Suppressor macrophage treated with lipopolysaccharide for 4 hours (primary cell): ENCODE results near the gene HOPX.
"Not testable (repeated sequence)": the region's sequence is repeated elsewhere in the genome, so short reads cannot be mapped to it uniquely, and the experiment has no call there.

ENCODE experiments used
- DNase-seq: peaks from one replicate; pipeline ENCODE4 v3.0.0-alpha.2; 2020

HOPX gene, protein sequence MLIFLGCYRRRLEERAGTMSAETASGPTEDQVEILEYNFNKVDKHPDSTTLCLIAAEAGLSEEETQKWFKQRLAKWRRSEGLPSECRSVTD

DNA sequence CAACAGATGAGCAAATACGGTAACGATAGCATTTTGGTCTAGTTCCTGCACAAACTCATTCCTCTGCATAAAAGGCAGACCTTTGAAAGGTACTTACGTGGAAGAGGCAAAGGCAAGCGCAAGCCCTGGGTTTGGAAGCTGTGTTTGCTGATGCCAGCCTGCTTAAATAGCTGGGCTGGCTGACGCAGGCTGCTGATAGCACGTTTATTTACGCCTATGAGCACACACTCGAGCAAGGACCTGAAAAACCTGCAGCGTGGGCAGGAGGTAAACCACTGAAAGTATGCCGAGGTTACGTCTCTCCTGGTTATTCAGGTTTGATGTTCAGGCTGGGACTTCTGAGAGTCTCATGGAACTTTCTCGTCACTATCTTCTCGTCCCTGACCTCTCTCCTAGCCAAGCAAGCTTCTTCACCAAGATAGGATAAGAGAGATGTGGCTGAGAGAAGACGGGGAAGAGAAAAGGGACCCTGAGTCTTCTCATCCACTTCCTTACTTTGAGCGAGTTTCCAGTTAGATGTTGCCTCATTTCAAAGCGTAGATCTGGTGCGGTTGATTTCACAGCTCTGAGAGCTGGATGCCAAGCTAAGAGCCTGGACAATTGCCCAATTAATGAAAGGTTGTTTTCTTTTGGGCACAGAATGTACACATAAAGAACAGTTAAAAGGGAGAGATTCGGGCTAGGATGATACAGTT is at the start of gene HOPX:
HOPX (minus strand) TSS at position 139 of the 695 bp plus-strand sequence. CDS start 23,480 bp downstream, outside the sequence.
- peak; percentile 38 for DNase-seq

DNA sequence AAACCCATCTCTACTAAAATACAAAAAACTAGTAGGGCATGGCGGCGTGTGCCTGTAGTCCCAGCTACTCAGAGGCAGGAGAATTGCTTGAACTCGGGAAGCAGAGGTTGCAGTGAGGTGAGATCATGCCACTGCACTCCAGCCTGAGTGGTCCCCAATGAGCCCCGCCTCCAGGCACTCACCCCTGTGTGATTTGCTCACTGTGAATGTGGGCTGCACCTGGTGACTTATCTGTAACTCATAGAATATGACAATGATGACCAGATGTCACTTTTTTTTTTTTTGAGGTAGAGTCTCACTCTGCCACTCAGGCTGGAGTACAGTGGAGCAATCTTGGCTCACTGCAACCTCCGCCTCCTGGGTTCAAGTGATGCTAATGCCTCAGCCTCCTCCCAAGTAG is 49.0 kb upstream of the HOPX start:
- DNase-seq = no peak

DNA sequence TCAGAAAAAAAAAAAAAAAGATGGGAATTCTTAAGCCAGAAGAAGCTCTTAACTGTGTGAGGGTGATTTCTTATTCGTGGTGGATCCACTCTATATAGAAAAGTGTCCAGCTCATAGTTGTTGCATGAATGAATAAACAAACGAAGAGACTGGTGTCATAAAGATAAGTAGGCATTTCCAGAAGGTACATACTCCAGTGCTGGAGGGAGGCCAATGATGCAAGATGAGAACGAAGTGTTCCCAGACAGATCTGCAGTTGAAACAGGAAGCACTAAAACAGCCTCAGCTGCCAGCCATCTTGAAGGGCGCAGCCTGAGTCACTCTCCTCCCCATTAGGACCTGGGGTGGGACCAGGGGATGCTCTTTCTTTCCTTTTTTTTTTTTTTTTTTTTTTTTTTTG is 47.4 kb upstream of the HOPX start:
- DNase-seq = peak; percentile 46

DNA sequence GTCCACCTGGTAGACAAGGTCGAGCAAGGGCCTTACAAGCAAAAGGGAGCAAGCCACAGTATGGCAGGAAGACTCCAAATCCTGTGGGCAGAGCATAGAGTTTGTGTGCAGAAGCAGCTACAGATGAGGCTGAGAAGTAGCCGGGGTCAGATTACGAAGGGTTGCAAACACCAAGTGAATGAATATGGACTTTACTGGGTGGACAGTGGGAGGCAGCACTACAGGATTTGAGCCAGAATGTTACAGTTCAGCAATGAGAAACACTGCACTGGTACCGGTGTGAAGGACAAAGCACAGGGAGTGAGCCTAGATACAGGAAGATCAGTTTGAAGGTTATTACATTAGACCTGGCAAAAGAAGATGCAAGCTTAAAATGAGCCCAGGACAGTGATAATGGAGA is 46.1 kb upstream of the HOPX start:
- DNase-seq = no peak

DNA sequence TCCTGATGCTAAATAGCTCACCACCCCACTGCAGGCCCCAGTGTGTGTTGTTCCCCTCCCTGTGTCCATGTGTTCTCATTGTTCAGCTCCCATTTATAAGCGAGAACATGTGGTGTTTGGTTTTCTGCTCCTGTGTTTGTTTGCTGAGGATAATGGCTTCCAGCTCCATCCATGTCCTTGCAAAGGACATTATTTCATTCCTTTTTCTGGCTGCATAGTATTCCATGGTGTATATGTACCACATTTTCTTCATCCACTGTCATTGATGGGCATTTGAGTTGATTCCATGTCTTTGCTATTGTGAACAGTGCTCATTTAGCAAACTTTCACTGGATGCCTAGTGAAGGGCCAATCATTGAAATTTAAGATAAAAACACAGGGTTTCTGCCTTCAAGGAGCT is 45.5 kb upstream of the HOPX start:
- not testable (repeated sequence) for DNase-seq

DNA sequence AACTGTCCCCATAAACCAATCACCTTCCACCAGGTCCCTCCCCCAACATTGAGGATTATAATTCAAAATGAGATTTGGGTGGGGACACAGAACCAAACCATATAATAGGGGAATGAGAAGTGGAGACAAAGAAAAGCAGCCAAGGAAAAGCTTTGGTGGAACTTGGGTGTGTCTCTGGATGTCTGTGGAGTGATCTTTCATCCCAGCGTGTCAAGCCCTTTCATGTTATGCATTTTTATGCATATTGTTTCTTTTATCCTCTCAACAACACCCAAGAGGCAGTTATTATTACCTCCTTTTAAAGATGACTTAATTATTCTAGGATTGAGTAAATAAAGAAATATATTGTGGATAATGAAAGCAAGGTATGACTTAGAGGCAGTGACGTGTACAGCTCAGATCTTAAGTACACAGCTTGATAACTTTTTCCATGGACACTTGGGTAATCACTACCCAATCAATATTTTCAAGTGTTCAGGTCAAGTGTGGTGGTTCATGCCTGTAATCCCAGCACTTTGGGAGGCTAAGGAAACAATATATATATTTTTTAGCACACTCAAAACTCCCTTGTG is 42.6 kb upstream of the HOPX start:
- no peak for DNase-seq

DNA sequence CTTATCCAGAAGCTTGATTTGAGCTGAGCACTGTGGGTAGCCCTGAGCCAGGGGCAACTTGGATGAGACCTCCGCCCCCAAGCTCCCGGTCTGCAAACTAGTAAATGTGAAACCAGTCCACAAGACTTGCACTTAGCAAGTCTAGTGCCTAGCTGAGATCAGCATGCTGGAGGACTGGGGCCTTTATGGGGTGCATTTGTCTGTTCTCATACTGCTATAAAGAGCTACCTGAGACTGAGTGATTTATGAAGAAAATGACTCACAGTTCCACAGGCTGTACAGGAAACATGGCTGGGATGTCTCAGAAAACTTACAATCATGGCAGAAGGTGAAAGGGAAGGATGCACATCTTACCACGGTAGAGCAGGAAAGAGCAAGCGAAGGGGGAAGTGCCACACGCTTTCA is 42.1 kb upstream of the HOPX start:
- DNase-seq = no peak

DNA sequence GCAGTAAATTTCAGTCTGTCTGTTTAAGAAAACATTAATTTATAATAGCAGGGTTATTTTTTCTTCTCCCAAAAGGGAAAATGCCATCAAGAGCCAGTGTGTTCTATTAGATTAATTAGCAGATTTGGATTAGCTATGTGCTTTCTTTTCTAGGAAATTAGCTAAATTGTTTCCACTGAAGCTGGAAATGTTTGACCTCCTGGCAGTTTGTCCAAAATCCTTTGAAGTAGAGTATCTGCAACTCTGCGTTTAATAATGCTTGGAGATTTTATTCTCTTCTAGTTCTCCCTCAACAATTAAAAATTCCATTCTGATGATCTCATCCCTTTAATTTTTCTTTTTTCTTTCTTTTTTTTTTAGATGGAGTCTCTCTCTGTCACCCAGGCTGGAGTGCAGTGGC is 27.1 kb upstream of the HOPX start:
- DNase-seq = no peak

DNA sequence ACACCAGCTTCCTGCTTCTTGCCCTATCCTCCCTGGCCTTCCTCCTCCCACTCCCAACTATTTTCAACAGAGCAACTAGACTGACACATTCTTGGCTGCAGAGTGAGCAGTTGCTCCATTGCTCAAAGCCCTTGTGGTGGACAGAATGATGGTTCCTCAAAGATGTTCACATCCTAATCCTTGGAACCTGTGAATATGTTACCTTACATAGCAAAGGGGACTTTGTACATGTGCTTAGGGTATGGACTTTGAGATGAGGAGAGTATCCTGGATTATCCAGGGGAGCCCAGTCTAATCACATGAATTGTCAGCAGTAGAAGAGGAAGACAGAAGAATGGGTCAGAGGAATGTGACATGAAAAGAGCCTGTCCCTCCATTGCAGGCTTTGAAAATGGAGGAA is 24.9 kb upstream of the HOPX start:
- DNase-seq = peak; percentile 22

DNA sequence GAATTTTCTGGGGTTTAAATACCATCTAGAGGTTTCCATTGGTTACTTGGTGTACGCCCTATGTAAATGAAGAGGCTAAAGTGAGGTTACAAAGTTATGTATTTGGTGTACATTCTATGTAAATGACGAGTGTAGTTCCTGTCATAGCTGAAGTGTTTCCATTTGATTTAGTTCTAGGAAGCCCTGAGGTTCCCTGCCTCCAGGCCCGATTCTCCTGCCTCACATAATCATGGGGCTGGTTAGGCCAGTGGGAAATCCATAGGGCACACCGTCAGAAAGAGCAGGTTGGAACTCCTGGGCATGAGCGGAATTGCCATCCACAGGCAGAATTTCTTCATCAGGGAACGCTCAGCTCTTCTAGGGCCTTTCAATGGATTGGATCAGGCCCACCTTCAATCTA is 24.2 kb upstream of the HOPX start:
- DNase-seq = no peak

DNA sequence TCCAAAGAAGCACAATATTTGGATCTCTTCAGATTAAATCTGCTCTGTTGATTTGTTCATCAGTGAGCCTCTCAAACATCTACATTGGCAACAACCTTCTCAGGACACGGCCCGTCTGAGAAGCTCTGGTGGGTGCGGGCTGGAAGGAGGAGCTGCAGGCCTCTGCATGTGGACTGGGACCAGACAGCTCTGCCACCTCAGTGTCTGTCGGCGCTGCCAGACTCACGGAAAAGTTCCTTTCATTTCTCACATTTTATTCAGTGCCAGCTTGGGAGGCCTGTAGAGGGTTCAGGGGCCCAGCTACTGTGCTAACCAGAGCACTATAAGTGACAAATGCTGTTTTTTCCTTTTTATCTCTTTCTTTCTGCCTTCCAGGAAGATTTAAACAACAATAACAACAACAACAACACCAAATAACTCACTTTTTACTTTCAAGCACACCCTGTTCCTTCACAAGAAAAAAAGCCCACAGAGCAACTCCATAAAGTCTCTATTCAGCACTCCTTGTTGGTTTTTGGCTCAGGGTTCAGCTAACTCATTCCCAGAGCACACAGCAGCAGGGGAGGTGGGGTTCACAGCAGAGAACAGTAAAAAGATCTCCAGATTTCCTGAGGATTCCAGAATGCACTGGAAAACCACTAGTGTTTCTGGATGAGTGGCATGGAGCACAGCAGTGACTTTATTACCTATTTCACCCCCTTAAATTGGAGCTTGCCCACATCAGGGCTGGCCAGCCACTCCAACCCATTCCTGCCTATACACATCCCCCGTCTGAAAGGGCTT is 23.2 kb upstream of the HOPX start:
- no peak for DNase-seq

DNA sequence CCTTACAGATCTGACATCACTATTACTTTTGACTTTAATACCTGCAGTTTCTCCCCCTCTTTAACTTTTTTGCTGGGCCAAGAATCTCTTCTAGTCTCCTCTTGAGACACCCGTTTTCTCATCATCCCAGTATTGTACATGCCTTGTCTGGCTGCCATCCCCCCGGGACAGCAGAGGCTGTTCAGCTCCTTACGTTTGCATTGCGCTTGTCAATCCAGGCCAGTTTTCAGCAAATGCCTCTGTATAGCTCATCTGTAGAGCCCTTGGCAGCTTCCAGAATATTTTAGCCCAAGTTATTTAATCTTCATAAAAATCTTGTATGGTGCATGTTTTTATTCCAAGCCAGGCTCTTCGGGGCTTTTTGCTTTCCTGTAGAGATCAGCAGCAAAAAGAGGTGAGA is 22.3 kb upstream of the HOPX start:
- DNase-seq = no peak

DNA sequence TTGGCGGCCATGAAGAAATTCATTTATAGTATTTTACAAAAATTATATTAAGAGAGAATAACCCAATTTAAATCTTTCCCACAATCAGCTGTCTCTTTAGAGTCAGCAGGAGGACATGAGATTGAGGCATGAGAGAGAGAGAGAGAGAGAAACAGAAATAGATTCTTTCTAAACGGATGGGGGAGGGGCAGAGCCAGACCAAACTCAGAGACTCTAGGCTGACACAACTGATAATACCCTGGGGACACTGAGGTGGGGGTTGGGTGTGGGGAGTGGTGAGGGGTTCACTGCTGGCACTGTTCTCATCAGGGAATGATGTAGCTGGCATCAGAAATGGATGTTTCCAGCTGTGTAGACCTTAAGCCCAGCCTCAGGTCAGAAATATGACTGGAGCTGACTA is 20.5 kb upstream of the HOPX start:
- DNase-seq = no peak

DNA sequence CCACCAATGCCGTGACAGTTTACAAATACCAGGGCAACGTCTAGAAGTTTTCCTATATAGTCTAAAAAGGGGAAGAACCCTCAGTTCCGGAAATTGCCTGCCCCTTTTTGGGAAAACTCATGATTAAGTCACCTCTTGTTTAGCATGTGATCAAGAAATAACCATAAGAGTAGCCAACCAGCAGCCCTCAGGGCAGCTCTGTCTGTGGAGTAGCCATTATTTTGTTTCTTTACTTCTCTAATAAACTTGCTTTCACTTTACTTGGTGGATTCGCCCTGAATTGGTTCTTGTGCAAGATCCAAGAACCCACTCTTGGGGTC is 20.0 kb upstream of the HOPX start:
- DNase-seq = peak; percentile 23

DNA sequence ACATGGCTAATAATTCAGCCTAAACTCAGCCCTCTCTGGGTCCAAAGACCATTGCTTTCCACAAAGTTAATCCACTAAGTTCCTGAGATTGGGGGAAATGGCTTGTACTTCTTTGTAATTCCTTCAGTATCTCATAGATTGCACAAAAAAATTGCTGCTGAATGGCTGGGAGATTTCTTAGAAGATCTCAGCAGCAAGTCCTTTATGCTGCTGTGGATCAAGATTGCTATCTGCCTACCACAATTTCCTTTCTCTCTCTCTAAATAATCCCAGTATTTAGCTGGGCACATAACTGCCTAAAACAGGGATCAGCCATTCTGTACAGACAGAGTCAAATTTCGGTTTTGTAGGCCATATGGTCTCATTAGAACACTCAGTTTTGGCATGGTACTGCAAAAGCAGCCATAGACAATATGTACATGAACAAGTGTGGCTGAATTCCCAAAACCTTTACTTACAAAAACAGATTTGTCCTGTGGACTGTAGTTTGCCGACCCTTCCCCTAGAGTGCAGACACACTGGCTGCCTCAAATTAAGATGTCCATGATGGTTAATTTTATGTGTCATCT is 18.5 kb upstream of the HOPX start:
- DNase-seq = no peak

DNA sequence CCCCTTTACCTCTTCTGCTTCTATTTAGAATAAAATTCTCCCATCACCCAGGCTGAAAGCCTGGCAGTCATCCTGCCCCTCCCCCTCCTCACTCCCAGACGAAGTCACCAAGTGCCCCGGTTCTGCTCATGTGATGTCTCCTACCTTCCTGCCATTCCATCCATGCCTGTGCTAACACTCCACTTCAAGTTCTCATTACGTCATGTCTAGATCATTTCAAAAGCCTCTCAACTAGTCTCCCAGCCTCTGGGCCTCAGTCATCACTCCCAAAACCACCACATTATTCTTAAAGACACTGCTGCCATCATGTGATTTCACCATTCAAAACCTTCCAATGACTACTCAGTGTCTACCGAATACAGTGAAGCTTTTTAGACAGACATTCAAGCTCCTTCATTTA is 17.2 kb upstream of the HOPX start:
- DNase-seq = no peak

DNA sequence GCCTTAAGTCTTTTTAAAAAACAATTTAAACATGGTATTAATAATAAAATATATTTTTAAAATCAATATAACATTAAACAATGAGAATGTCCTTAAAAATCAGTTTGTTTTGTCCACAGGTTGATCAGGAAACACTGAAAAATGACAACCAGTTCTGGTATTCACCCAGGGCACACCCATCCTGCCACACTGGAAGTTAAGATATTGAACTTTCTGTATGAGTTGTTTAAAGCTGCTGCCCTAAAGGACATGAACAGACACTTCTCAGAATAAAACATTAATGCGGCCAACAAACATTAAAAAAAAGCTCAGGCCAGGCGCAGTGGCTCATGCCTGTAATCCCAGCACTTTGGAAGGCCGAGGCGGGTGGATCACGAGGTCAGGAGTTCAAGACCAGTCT is 15.0 kb upstream of the HOPX start:
- no peak for DNase-seq

DNA sequence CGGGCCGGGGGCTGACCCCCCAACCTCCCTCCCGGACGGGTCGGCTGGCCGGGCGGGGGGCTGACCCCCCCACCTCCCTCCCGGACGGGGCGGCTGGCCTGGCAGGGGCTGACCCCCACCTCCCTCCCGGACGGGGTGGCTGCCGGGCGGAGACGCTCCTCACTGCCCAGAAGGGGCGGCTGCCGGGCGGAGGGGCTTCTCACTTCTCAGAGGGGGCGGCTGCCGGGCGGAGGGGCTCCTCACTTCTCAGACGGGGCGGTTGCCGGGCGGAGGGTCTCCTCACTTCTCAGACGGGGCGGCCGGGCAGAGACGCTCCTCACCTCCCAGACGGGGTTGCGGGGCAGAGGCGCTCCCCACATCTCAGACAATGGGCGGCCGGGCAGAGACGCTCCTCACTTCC is 12.4 kb upstream of the HOPX start:
- DNase-seq = not testable (repeated sequence)

DNA sequence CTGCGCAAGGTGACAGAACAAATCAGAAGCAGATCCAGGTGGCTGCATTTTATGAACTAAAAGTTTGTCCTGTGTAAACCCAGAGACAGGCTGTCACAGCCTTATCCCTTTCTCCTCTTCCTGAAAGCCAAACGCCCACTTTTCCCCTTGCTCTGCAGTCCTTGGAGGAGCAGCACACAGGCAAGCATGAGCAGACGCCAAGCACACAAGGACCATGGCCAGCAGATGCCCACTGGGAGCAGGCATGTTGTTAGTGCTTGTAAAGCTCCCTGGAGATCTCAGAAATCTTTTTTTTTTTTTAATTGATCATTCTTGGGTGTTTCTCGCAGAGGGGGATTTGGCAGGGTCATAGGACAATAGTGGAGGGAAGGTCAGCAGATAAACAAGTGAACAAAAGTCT is 11.5 kb upstream of the HOPX start:
- DNase-seq = no peak

DNA sequence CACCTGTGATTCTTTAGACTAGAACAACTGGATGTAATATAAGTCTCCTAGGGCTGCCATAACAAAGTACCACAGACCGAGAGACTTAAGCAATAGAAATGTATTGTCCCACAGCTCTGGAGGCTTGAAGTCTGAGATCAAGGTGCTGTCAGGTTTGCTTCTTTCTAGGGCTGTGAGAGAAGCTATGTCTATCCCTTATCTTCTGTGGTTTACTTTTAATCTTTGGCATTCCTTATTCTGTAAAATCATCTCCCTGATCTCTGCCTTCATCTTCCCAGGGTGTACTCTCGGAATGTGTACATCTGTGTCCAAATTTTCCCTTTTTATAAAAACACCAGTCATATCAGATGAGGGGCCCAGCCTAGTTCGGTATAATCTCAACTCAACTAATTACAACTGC is 10.3 kb upstream of the HOPX start:
- DNase-seq = no peak

DNA sequence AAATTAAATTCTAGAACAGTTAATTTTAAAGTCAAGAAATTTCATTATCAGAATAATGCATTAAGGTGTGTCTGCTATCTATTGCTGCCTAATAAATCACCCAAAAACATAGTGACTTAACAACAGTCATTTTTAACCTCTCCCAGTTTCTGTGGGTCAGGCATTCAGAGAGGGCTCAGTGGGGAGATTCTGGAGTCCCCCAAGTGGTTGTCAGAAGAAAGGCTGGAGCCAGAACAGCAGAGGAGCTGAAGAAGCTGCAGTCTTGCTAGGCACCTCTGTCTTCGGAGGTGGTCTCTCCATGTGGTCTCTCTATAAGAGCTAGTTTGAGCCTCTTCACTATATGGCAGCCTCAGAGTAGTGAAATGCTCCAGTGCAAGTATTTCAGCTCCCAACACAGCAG is 9.3 kb upstream of the HOPX start:
- DNase-seq = no peak

DNA sequence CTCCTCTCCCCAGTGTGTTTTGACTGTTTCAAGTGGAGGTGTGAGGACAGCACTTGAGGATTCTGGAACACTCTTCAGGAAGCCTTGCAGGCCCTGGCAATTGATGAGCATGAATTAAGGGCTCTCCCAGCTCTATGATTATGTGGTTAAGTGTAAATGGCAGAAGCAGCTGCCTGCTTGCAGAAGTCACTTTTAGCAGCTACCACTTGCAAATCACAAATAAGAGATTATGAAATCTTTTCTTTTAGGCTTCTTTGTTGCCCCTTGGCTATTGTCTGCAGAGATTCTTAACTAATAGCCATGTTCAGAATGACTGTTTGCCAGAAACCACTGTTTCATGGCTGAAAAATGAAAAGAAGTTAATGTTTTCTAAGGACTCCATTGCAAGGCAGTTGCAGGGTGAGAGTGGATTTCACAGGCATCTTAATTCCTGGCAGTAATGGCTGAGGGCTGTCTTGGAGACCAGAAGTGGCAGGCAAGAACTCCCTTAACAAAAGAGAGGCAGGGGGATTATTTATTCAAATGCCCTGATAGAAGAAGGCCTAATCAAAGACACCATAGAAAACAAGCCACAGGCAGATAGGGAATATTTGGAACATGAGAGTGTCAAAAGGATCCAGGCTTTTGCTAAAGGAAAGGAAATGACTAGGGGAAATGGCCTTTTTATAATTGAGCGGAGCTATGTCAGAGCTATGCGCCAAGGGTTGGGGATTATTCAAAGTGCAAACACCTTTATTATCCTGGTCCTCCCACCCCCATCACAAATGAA is 8.3 kb upstream of the HOPX start:
- DNase-seq = no peak

DNA sequence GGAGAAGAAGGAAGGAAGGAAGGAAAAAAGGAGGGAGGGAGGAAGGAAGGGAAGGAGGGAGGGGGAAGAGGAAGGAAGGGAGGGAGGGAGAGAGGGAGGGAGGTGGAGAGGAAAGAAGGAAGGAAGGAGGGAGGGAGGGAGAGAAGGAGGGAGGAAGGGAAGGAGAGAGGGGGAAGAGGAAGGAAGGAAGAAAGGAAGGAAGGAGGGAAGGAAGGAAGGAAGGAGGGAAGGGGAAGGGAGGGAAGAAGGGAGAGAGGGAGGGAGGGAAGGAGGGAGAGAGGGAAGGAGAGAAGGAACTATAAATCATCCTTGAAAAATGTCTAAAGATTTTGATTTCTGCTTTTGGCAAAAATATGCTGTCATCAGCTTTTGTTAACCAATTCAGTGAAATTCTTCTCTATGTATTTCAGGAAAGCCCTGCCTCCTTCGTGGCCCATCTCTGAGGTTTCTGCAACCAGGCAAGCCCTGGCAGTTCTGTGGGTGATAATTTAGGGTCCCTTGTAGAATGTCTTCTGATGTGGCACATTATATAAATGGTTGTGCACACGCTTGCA is 7.1 kb upstream of the HOPX start:
- DNase-seq = no peak
